ENCODE results near the gene XKR8. TPM values are rescaled to one million over a fixed set of nuclear protein-coding genes. Genes with fewer than 3 reads are reported as not detected.

XKR8 gene
- total and polyA plus RNA-seq, 9 of the 15 experiments (the other 6 are each of a cell fraction or from before 2014, with no cell fraction given) = 0.45 to 2.8 (median 1.7) TPM

DNA sequence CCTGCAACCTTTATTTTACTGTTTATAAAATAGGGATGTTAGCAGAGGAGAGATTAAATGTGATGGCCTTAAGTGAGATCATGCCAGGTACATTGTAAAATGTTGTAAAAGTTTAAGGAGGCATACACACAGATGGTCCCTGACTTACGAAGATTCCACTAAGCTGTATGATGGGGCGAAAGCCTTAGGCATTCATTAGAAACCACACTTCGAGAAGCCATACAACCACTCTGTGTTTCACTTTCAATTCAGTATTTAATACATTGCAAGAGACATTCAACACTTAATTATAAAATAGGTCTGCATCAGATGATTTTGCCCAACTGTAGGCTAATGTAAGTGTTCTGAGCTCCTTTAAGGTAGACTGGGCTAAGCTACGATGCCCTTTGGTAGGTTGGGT is 21.3 kb upstream of the XKR8 start (continued):
- TF ChIP-seq ZHX1 (conservative IDR thresholded peaks at IDR 0.05; ENCODE audit: low read length) (no peak), GABPB2 (CRISPR knock-in tag; conservative IDR thresholded peaks at IDR 0.05) (no peak), SIX5 (IDR thresholded peaks at IDR 0.05; ENCODE audit: borderline replicate concordance in 1 of 2, insufficient read depth in 1 of 2, low read depth in 1 of 2, low read length in 2 of 2) (no peak), MLLT1 (IDR thresholded peaks at IDR 0.05) (no peak)
- TF ChIP-seq, protein P1, sequence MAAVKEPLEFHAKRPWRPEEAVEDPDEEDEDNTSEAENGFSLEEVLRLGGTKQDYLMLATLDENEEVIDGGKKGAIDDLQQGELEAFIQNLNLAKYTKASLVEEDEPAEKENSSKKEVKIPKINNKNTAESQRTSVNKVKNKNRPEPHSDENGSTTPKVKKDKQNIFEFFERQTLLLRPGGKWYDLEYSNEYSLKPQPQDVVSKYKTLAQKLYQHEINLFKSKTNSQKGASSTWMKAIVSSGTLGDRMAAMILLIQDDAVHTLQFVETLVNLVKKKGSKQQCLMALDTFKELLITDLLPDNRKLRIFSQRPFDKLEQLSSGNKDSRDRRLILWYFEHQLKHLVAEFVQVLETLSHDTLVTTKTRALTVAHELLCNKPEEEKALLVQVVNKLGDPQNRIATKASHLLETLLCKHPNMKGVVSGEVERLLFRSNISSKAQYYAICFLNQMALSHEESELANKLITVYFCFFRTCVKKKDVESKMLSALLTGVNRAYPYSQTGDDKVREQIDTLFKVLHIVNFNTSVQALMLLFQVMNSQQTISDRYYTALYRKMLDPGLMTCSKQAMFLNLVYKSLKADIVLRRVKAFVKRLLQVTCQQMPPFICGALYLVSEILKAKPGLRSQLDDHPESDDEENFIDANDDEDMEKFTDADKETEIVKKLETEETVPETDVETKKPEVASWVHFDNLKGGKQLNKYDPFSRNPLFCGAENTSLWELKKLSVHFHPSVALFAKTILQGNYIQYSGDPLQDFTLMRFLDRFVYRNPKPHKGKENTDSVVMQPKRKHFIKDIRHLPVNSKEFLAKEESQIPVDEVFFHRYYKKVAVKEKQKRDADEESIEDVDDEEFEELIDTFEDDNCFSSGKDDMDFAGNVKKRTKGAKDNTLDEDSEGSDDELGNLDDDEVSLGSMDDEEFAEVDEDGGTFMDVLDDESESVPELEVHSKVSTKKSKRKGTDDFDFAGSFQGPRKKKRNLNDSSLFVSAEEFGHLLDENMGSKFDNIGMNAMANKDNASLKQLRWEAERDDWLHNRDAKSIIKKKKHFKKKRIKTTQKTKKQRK (IDR thresholded peaks at IDR 0.05; ENCODE audit: borderline replicate concordance, low read depth, low read length) = no peak
